ENCODE measurements around the gene PRB2. TPM values are rescaled to one million over a fixed set of nuclear protein-coding genes. Genes with fewer than 3 reads are reported as not detected.
A peak's percentile ranks its signal among the peaks of the same experiment; 100 is the strongest.

The PRB2 gene
- total RNA-seq, 6 donors from 2014 or later: not detected

GRCh38 chr12:11348439-11348838 is 46.9 kb downstream of the PRB2 start:
- TF ChIP-seq CTCF (IDR thresholded peaks at IDR 0.05) (no peak), POLR2A (IDR thresholded peaks at IDR 0.05) (no peak), EP300 (IDR thresholded peaks at IDR 0.05) (no peak), POLR2AphosphoS5 (IDR thresholded peaks at IDR 0.05) (no peak)
- ATAC-seq (ENCODE audit: low FRiP score in 2 of 2): no peak
- WGBS, 2 donors: 93 to 94% methylated on average over 9 of the region's 9 CpGs

GRCh38 chr12:11347810-11348209 is 47.6 kb downstream of the PRB2 start:
- Histone ChIP-seq H3K9me3 (no peaks in the 10 kb centered on the region), H3K4me1 (no peaks in the 10 kb centered on the region), H3K27ac (no peak overlapping the region), H3K27me3 (no peaks in the 10 kb centered on the region), H3K4me3 (no peak overlapping the region), H3K36me3 (no peaks in the 10 kb centered on the region)
- DNase-seq (no peak), ATAC-seq (ENCODE audit: low FRiP score in 2 of 2) (no peak)
- TF ChIP-seq POLR2AphosphoS5 (IDR thresholded peaks at IDR 0.05) (no peak), CTCF (IDR thresholded peaks at IDR 0.05) (no peak), EP300 (IDR thresholded peaks at IDR 0.05) (no peak), POLR2A (IDR thresholded peaks at IDR 0.05) (no peak)
- 85% methylated on average over 6 of the region's 6 CpGs for WGBS, 2 donors

More at GRCh38 chr12:11348439-11348838, 46.9 kb downstream of the PRB2 start:
- peak in 1 of 2 donors; percentile 6 for DNase-seq
- Histone ChIP-seq H3K4me3 (no peak overlapping the region), H3K36me3 (no peaks in the 10 kb centered on the region), H3K9me3 (no peaks in the 10 kb centered on the region), H3K27ac (no peak overlapping the region), H3K4me1 (no peaks in the 10 kb centered on the region), H3K27me3 (no peaks in the 10 kb centered on the region)

- H3K4me1 ChIP-seq: no peaks in the 10 kb centered on the region
- H3K27ac ChIP-seq: no peak overlapping the region
- WGBS, 2 donors: 78 to 81% methylated on average over 2 of the region's 2 CpGs
- TF ChIP-seq EP300 (IDR thresholded peaks at IDR 0.05) (no peak), POLR2A (IDR thresholded peaks at IDR 0.05) (no peak), POLR2AphosphoS5 (IDR thresholded peaks at IDR 0.05) (no peak), CTCF (IDR thresholded peaks at IDR 0.05) (no peak)
- no peaks in the 10 kb centered on the region for H3K36me3 ChIP-seq
- no peaks in the 10 kb centered on the region for H3K27me3 ChIP-seq
- DNase-seq (no peak), ATAC-seq (ENCODE audit: low FRiP score in 2 of 2) (no peak)
- H3K9me3 ChIP-seq: no peaks in the 10 kb centered on the region
- no peak overlapping the region for H3K4me3 ChIP-seq
These were observed 50.9 kb downstream of the PRB2 start for GRCh38 chr12:11344500-11344899.

Other genes starting within 250 kb of the PRB2 start
- gene SMIM10L1, start 224.4 kb downstream of the PRB2 start, total RNA-seq: 1 to 10 TPM; 1.3 to 9.2 (median 8.1) TPM
- gene TAS2R42, start 208.6 kb downstream of the PRB2 start, total RNA-seq: not detected
- not detected for gene PRB3, start 125.9 kb downstream of the PRB2 start, total RNA-seq
- 1 to 10 TPM in 1 of 6 donors, not detected in 5; 2.4 TPM for gene PRB4, start 85.1 kb downstream of the PRB2 start, total RNA-seq